Endometrium (tissue), 2 donors: ENCODE results near the gene GNPTAB.
"Not testable (repeated sequence)": the region's sequence is repeated elsewhere in the genome, so short reads cannot be mapped to it uniquely, and the experiment has no call there.

Experiments
- FAIRE-seq: peaks from 2 replicates; lab custom pipeline; 2012; peaks lifted over from hg19 to GRCh38; lab: Jason Lieb, UNC
- donor health status: control.
- donor health status: control.

The GNPTAB gene

GRCh38 chr12:101852998-101853397 lies 22.2 kb upstream of the GNPTAB start:
- no peak for FAIRE-seq

GRCh38 chr12:101850199-101850598 lies 19.4 kb upstream of the GNPTAB start:
- no peak for FAIRE-seq

GRCh38 chr12:101847325-101847724 lies 16.6 kb upstream of the GNPTAB start:
- FAIRE-seq = no peak

- no peak for FAIRE-seq
Observed at GRCh38 chr12:101845137-101845711, 14.5 kb upstream of the GNPTAB start.

DNA sequence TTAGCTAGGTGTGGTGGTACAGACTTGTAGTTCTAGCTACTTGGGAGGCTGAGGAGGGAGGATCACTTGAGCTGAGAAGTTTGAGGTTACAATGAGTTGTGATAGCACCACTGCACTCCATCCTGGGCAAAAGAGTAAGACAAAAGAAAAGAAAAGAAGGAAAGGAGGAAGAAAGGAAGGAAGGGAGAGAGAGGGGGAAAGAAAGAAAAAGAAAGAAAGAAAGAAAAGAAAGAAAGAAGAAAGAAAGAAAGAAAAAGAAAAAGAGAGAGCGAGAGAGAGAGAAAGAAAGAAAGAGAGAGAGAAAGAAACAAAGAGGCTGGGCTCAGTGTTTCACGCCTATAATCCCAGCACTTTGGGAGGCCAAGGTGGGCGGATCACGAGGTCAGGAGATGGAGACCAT lies 10.3 kb upstream of the GNPTAB start:
- no peak for FAIRE-seq

DNA sequence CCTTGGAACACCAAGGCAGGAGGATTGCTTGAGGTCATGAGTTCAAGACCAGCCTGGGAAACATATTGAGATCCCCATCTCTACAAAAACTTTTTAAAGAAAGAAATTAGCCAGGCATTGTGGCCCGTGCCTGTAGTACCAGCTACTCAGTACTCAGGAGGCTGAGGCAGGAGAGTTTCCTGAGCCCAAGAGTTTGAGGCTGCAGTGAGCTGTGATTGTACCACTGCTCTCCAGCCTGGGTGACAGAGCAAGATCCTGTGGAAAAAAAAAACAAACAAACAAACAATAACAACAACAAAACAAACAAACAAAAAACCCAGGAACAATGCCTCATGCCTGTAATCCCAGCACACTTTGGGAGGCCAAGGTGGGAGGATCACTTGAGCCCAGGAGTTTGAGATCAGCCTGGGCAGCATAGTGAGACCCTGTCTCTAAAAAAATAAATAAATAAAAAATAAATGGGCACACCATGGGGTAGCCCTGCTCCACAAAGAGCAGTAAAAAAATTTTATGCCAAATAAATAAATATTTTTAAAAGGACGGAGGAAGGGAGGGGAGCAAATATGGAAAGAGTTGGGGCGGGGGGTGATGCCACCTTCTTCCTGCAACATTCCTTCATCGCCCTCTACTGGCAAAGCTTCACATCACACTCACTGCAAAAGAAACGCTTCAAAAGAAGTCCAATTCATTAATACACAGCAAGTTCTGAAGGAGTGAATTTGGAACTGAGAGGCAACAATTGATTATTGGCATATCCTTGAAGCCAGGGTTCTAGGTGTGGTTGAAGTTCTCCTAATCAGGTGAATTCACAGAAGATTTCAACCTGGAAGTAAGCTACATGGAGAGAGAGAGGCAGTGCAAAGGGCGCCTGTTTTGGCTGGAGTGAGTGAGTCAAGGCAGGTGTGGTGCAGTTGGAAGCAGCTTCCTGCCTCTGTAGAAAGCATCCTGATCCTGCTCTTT lies 8.8 kb upstream of the GNPTAB start:
- FAIRE-seq = no peak

DNA sequence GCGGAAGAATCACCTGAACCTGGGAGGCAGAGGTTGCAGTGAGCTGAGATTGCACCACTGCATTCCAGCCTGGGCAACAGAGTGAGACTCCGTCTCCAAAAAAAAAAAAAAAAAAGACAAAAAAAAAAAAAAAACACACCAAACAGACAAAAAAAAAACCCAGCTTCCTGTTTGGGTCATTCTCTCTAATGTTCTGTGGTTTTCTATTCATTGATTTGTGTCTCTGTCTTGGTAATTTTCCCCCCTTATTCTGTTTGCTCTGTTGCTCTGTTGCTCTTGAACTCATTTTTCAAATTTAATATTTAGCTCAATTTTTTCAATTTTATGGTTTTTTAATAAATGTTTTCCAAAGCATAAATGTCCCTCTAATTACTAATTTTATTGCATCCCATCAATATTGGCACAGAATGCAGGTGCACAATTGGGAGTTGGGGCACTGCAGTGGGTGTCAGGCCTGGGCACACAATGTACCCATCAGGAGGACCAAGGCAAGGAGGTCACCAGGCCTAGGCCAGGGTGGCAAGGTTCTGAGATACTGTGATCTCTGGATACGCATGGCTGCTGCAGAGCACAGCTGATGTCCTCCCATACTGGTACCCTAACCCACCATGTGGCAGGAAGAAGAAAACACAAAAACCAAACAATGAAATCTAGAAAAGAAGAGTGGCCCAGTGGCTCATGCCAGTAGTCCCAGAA lies 8.0 kb upstream of the GNPTAB start:
- no peak for FAIRE-seq

- no peak for FAIRE-seq
Observed at GRCh38 chr12:101832030-101832429, 1.3 kb upstream of the GNPTAB start.

DNA sequence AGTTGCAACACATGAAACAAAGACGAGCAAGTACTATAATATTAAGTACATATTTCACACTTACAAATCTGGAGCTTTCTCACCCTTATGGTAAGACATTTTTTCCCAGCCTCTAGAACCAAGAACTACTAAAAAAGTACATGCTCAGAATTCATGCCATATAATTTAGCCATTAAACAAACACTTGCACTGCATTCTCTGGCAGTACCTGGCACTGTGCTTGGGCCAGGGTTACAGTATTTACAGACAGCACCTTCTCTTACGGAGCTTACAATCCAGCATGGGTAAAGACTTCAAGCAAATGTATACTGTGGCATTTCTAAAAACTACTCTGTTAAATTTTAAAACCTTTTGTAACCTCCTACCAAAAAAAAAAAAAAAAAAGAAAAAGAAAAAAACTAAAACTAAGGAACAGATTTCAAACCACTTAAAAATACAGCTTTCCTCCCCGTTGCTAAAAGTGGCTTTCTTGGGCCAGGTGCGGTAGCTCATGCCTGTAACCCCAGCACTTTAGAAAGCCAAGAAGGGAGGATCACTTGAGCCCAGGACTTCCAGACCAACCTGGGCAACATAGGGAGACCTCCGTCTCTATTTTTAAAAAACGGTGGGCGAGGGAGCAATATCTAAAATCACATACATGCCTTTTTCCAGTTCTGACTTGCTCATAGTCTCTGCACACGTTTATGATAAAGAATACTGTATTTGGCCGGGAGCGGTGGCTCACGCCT lies 956 bp downstream of the GNPTAB start:
- no peak for FAIRE-seq

DNA sequence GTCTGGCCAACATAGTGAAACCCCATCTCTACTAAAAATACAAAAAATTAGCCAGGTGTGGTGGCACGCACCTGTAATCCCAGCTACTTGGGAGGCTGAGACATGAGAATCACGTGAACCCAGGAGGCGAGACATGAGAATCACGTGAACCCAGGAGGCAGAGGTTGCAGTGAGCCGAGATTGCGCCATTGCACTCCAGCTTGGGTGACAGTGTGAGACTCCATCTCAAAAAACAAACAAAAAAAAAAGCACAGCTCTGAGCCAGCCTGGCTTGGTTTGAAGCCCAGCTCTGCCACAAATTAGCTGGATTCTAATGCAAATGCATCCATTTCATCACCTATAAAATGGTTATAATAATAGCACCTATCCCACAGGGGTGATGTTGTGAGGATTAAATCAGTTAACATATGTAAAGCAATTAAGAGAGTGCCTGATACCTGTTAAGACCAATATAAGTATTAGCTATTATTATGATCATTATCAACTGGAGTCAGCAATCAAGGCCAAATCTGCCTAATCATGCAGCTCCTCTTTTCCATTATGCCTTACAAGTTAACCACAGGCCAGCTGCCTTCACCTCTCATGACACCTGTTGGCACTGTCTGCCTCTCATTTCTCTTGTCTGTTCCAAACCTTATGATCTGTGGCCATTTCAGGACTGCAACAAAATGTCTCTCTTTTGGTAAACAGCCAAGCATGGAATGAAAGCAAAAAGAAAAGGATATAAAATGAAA lies 2.1 kb downstream of the GNPTAB start:
- FAIRE-seq = no peak

GRCh38 chr12:101826766-101827368 lies 3.9 kb downstream of the GNPTAB start:
- no peak for FAIRE-seq

DNA sequence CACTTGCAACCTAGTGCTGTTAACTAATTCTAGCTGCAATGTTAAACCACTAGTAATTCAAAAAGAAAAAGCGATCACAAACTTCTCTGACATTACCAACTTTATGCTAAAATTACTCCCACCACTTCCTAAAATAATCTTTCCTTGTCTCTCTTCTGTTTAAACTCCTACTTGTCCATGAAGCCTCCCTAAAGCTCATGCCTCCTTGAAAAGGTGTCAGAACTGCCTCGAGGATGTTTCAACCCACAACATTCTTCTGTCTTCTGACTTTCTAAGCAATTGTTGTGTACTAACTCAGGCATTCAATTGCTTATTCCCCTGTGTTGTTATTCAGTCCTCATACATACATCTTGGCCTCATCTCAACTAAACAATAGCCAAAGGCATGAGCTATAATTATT lies 5.9 kb downstream of the GNPTAB start:
- no peak for FAIRE-seq

- FAIRE-seq = no peak
Observed at GRCh38 chr12:101823891-101824290, 6.9 kb downstream of the GNPTAB start.

- no peak for FAIRE-seq
Observed at GRCh38 chr12:101823039-101823438, 7.7 kb downstream of the GNPTAB start.

DNA sequence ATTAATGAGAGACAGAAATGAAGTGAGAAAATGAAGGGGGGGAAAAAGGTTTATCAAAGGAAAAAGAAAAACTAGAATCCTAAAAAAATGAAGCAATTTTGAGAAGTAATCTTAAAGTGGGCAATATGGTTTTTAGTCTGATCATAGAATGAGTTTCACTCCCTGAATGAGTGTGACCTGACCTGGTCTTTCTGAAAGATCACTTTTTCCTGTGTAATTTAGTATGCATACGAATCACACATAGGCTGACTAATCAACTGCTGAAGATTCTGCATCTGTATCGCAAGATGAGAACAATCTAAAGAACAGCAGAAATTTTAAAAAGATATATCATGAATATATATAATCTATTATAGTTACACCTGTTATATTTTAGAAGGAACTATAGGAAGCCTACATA lies 11.3 kb downstream of the GNPTAB start:
- no peak for FAIRE-seq

GRCh38 chr12:101818689-101819088 lies 12.1 kb downstream of the GNPTAB start:
- not testable (repeated sequence) for FAIRE-seq

GRCh38 chr12:101813117-101813516 lies 17.6 kb downstream of the GNPTAB start:
- no peak for FAIRE-seq

DNA sequence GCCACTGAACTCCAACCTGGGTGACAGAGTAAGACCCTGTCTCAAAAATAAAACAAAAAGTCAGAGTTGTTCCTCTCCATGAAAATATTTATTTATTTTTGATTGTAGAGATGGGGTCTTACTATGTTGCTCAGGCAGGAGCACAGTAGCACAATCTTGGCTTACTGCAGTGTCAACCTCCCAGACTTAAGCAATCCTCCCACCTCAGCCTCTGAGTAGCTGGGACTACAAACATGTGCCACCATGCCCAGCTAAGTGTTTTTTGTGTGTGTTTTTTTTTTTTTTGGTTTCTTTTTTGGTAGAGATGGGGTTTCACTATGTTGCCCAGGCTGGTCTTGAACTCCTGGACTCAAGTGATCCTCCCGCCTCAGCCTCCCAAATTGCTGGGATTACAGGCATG lies 18.0 kb downstream of the GNPTAB start:
- FAIRE-seq = not testable (repeated sequence)

DNA sequence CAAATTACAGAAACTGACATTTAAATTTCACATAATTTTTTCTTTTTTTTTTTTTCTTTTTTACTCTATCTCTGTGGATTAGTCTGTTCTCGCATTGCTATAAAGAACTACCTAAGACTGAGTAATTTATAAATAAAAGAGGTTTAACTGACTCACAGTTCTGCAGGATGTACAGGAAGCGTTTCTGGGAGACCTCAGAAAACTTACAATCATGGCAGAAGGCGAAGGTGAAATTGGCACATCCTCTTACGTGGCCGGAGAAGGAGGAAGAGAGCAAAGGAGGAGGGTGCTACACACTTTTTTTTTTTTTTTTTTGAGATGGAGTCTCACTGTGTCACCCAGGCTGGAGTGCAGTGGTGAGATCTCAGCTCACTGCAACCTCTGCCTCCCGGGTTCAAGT lies 19.4 kb downstream of the GNPTAB start:
- FAIRE-seq = not testable (repeated sequence)

DNA sequence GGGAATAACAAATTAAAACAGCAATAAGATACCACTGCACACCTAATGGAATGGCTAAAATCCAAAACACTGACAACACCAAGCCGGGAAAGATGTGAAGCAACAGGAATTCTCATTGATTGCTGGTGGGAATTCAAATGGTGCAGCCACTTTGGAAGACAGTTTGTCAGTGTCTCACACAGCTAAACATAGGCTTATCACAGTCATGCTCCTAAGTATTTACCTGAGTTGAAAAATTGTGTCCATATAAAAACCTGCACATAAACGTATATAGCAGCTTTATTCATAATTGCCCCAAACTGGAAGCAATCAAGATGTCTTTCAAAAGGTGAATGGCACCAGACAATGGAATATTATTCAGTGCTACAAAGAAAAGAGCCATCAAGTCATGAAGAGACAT lies 21.6 kb downstream of the GNPTAB start:
- FAIRE-seq = no peak

DNA sequence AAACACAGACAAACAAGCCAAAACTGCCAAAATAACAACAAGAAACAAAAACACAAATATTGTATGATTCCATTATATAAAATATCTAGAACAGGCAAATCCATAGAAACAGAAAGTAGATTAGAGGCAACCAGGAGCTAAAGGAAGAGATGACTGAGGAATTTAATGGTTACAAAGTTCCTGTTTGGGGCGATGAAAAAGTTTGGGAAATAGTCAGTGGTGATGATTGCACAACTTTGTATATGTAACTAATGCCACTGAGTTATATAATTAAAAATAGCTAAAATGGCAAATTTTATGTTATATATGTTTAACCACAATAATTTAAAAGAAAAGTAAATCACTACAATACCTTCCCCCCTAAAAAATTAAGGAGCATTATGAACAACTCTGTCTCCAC lies 24.5 kb downstream of the GNPTAB start:
- no peak for FAIRE-seq
